Hepatocyte (in vitro differentiated cells): ENCODE data around the gene ITGA1.

Source experiments
- EZH2phosphoT487 ChIP-seq: fragments of 200-600 bp; sonication (generic); IDR thresholded peaks from one replicate; pipeline ENCODE4 v1.6.1; 2018; ENCODE audit warnings: antibody characterized with exemption, mild to moderate bottlenecking, low read depth, moderate library complexity; ENCODE audit not compliant: unreplicated experiment, severe bottlenecking
- TF ChIP-seq, protein P1 (sequence below): fragments of 200-600 bp; sonication (generic); IDR thresholded peaks from 2 replicates; pipeline ENCODE4 v1.5.1; 2016; ENCODE audit warnings: antibody characterized with exemption, mild to moderate bottlenecking; ENCODE audit not compliant: poor library complexity

DNA sequence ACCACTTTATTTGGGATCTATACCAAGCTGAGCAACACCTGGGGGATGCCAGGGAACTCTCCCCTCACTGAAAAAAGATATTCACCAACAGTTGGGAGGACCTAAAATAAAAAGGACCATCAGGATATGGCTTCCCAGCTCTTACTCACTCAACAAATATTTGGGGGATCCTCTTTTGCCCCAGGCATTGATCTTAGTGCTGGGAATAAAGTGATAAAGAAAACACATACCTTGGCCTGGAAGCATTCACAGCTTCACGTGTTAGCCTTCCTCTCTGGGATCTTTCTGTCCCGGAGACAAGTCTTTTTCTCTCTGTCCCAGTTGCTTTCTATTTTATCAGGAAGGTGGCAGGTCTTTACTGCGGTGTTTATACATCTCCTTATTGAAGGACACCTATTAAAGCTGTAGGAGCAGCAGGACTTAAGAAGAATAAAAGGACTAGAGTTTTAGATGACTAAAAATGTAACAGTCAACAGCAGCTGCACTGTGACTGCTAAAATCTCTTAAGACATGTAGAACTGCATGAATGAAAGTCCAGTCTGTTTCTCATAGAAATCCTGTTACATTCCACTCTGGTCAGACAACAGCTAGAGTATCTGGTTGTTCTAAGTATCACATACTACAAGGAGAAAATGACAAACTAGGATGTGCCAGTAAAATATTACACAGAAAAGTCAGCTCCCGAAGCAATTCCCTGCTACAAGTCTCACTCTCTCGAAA lies 111.4 kb downstream of the ITGA1 start:
- TF ChIP-seq, protein P1, sequence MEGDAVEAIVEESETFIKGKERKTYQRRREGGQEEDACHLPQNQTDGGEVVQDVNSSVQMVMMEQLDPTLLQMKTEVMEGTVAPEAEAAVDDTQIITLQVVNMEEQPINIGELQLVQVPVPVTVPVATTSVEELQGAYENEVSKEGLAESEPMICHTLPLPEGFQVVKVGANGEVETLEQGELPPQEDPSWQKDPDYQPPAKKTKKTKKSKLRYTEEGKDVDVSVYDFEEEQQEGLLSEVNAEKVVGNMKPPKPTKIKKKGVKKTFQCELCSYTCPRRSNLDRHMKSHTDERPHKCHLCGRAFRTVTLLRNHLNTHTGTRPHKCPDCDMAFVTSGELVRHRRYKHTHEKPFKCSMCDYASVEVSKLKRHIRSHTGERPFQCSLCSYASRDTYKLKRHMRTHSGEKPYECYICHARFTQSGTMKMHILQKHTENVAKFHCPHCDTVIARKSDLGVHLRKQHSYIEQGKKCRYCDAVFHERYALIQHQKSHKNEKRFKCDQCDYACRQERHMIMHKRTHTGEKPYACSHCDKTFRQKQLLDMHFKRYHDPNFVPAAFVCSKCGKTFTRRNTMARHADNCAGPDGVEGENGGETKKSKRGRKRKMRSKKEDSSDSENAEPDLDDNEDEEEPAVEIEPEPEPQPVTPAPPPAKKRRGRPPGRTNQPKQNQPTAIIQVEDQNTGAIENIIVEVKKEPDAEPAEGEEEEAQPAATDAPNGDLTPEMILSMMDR = no peak
- no peak for TF ChIP-seq EZH2phosphoT487
